AG04450 (cell line): ENCODE results near the gene KIFAP3. TPM values are rescaled to one million over a fixed set of nuclear protein-coding genes. Genes with fewer than 3 reads are reported as not detected.
A peak's percentile ranks its signal among the peaks of the same experiment; 100 is the strongest.

ENCODE experiments used
- CTCF ChIA-PET: fragments of 300-600, 350-600 bp; formaldehyde crosslinking; extraction: SDS; loops from one replicate; lab custom pipeline; 2022; ENCODE audit warnings: antibody characterized with exemption, inconsistent platforms; lab: Charles Lee
- POLR2A ChIA-PET: fragments of 350-600 bp; formaldehyde crosslinking; extraction: SDS; loops from one replicate; lab custom pipeline; 2021; ENCODE audit warnings: antibody characterized with exemption, inconsistent platforms; lab: Yijun Ruan, JAX
- DNase-seq: peaks from one replicate; pipeline ENCODE4 v3.0.0-alpha.2; 2011; ENCODE audit warnings: low read depth, low spot score
- H3K27ac ChIP-seq: one replicate; pipeline ENCODE4 v1.5.1; 2012; ENCODE audit warnings: low read depth, low read length, control low read depth
- H3K27me3 ChIP-seq: one replicate; pipeline ENCODE4 v1.6.0; 2012; ENCODE audit warnings: low read length; ENCODE audit not compliant: control insufficient read depth, insufficient read depth
- H3K4me3 ChIP-seq: 2 replicates; pipeline ENCODE4 v1.5.1; 2011; ENCODE audit warnings: mild to moderate bottlenecking, low read depth, low read length, control low read depth
- H3K9me3 ChIP-seq: 2 replicates; pipeline ENCODE4 v1.5.1; 2012; ENCODE audit warnings: low read length; ENCODE audit not compliant: control insufficient read depth, insufficient read depth
- polyA plus RNA-seq: library from polyadenylated mRNA; depleted of rRNA; stranded (reverse); fragments of >200 nt; gene quantifications from 2 replicates; pipeline ENCODE4 v1.2.3, GENCODE V29; 2011
- TF ChIP-seq, protein P1 (sequence below): IDR thresholded peaks from 2 replicates; pipeline ENCODE4 v1.5.1; 2011; ENCODE audit warnings: low read depth, low read length, control low read depth, inconsistent platforms

The KIFAP3 gene
- polyA plus RNA-seq, 1 experiment = 18.2 TPM

- TF ChIP-seq, protein P1, sequence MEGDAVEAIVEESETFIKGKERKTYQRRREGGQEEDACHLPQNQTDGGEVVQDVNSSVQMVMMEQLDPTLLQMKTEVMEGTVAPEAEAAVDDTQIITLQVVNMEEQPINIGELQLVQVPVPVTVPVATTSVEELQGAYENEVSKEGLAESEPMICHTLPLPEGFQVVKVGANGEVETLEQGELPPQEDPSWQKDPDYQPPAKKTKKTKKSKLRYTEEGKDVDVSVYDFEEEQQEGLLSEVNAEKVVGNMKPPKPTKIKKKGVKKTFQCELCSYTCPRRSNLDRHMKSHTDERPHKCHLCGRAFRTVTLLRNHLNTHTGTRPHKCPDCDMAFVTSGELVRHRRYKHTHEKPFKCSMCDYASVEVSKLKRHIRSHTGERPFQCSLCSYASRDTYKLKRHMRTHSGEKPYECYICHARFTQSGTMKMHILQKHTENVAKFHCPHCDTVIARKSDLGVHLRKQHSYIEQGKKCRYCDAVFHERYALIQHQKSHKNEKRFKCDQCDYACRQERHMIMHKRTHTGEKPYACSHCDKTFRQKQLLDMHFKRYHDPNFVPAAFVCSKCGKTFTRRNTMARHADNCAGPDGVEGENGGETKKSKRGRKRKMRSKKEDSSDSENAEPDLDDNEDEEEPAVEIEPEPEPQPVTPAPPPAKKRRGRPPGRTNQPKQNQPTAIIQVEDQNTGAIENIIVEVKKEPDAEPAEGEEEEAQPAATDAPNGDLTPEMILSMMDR = no peak
- ChIA-PET CTCF (interaction anchor here (0.6 to 1.6 kb wide), 14 partner anchors 10 to 1153 kb away, joined by 3 to 5 read pairs (median 3); no protein-coding TSS in a partner anchor), POLR2A (no interaction called here)
- H3K9me3 ChIP-seq = no peaks in the 10 kb centered on the region
- no peak for DNase-seq
- H3K27me3 ChIP-seq = no peaks in the 10 kb centered on the region
- H3K27ac ChIP-seq = peak overlapping the region; percentile 21
- peak overlapping the region; percentile 92 for H3K4me3 ChIP-seq
These were observed 624 bp downstream of the KIFAP3 start for GRCh38 chr1:170073893-170074249.

DNA sequence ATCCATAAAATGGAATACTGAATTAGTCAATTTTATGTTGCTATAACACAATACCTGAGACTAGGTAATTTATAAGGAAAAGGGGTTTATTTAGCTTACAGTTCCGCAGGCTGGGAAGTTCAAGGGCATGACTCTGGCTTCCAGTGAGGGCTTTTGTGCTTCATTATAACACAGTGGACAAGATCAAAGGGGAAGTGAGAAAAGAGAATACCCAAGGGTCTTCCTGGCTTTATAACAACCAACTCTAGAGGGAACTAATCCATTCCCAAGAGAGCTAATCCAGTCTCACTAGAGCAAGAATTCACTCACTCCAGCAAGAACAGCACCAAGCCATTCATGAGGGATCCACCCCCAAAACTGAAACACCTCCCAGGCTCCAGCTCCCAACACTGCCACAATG, 3.1 kb downstream of the KIFAP3 start:
- TF ChIP-seq, protein P1 = no peak
- ChIA-PET POLR2A (no interaction called here), CTCF (interaction anchor here (0.7 to 0.9 kb wide), 2 partner anchors 141 to 858 kb away, joined by 3 to 5 read pairs; no protein-coding TSS in a partner anchor)
- Histone ChIP-seq H3K9me3 (no peaks in the 10 kb centered on the region), H3K27me3 (no peaks in the 10 kb centered on the region), H3K4me3 (no peak overlapping the region), H3K27ac (no peak overlapping the region)
- no peak for DNase-seq

DNA sequence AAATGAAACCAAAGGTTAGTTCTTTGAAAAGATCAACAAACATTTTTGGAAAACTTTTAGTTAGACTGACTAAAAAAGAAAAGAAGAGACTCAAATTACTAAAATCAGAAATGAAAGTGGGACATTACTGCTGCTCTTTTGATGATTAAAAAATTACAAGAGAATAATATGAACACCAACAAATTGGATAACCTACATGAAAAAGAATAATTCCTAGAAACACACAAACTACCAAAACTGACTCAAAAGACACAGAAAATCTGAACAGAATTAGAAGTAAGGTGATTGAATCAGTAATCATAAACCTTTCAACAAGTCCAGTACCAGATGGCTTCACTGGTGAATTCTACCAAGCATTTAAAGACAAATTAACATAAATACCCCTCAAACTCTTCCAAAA, 5.6 kb downstream of the KIFAP3 start:
- ChIA-PET POLR2A (no interaction called here), CTCF (no interaction called here)
- no peaks in the 10 kb centered on the region for H3K27me3 ChIP-seq
- no peak overlapping the region for H3K4me3 ChIP-seq
- H3K9me3 ChIP-seq = no peaks in the 10 kb centered on the region
- no peak overlapping the region for H3K27ac ChIP-seq
- TF ChIP-seq, protein P1 = no peak
- no peak for DNase-seq

DNA sequence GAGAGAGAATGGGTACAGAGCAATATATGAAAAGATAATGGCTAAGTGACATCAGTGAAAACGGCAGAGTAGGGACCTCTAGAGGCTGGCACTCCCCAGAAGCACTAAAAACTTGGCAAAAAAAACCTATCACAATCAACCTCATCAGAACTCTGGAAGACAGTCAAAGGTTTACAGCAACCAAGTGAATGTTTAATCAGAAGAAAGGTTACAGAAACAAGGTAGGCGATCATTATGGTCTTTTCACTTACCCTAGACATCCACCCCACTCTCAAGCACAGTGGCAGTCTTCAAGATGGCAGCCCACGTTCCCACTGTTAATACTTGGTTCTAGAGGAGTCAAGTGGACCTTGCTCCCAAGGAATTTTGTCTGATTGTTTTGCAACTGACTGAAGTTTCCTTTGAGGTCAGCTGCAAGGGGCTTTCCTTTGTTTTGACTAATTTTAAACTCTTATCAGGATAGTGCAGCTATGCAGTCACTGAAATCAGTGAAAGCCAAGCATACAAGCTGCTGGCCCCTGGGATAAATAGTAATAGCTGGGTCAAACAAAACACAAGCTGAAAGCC, 7.2 kb downstream of the KIFAP3 start:
- H3K27me3 ChIP-seq = no peaks in the 10 kb centered on the region
- no peak overlapping the region for H3K4me3 ChIP-seq
- CTCF ChIA-PET = no interaction called here
- POLR2A ChIA-PET = no interaction called here
- no peak for DNase-seq
- H3K27ac ChIP-seq = no peak overlapping the region
- H3K9me3 ChIP-seq = no peaks in the 10 kb centered on the region
- TF ChIP-seq, protein P1 = no peak

DNA sequence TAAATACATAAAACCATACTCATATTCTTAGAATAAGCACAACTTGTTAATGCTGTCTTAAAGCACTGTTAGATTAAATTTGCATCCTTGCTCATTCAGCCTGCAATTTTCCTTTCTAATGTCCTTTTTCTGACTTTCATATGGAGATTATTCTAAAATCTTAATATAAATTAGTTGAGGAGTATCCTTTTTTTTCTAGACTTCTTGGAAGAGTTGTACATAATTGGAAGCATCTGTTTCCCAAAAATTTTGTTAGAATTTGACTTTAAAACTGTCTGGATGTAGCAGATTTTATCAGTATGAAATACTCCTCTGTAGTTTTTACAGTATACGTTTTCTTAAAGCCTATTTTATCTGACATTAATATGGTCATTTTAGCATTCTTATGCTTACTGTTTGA, 9.7 kb downstream of the KIFAP3 start:
- DNase-seq = no peak
- H3K9me3 ChIP-seq = no peaks in the 10 kb centered on the region
- TF ChIP-seq, protein P1 = no peak
- ChIA-PET CTCF (interaction anchor here (0.7 kb wide), 1 partner anchor 131 kb away, joined by 4 read pairs; no protein-coding TSS in a partner anchor), POLR2A (no interaction called here)
- H3K27me3 ChIP-seq = no peaks in the 10 kb centered on the region
- H3K4me3 ChIP-seq = no peak overlapping the region
- H3K27ac ChIP-seq = no peak overlapping the region
